Spinal cord (tissue), 10 donors: ENCODE data around the gene TMEM243. TPM values are rescaled to one million over a fixed set of nuclear protein-coding genes. Genes with fewer than 3 reads are reported as not detected.

Experiments
- DNase-seq, 6 donors: peaks; one replicate each; pipeline versions ENCODE4 v3.0.0 to v3.0.0-alpha.2; 2013 to 2015; ENCODE audit warnings: low spot score in 6 of 6, low read depth in 4 of 6
- H3K27ac ChIP-seq: one replicate; pipeline ENCODE4 v1.5.1; 2013; ENCODE audit warnings: low read depth, low read length, control low read depth
- H3K27me3 ChIP-seq: one replicate; pipeline ENCODE4 v1.6.1; 2013; ENCODE audit warnings: low read length; ENCODE audit not compliant: control insufficient read depth, insufficient read depth
- H3K36me3 ChIP-seq: one replicate; pipeline ENCODE4 v1.6.1; 2013; ENCODE audit warnings: low read length; ENCODE audit not compliant: control insufficient read depth, insufficient read depth
- H3K4me1 ChIP-seq: one replicate; pipeline ENCODE4 v1.6.1; 2013; ENCODE audit warnings: low read length; ENCODE audit not compliant: control insufficient read depth, insufficient read depth
- H3K4me3 ChIP-seq: one replicate; pipeline ENCODE4 v1.5.1; 2013; ENCODE audit warnings: low read depth, low read length, control low read depth
- H3K9me3 ChIP-seq: one replicate; pipeline ENCODE4 v1.6.1; 2013; ENCODE audit warnings: low read length; ENCODE audit not compliant: control insufficient read depth, insufficient read depth
- WGBS: methylation state at CpG from one replicate; pipeline ENCODE4 v1.1.5; 2013; ENCODE audit warnings: missing lambda C conversion rate; ENCODE audit not compliant: insufficient coverage; 5-methylcytosine and 5-hydroxymethylcytosine counted together
- polyA plus RNA-seq, 2 donors: library from polyadenylated mRNA; unstranded; fragments of 120-200 nt; gene quantifications; one replicate each; pipeline ENCODE4 v1.2.1, GENCODE V29; 2013; ENCODE audit not compliant: insufficient read length in 2 of 2
- total RNA-seq, 2 donors: library from RNA; depleted of rRNA in 1 of 2; stranded (reverse); fragments of 120-200 nt in 1 of 2; fragments of >200 nt in 1 of 2; gene quantifications; one replicate each; pipeline versions ENCODE4 v1.2.3 to v1.2.4, GENCODE V29; 2013 to 2014
- donor health status: healthy.

Gene TMEM243
- total and polyA plus RNA-seq, 4 donors = 17.4 to 20.9 (median 18.5) TPM

DNA sequence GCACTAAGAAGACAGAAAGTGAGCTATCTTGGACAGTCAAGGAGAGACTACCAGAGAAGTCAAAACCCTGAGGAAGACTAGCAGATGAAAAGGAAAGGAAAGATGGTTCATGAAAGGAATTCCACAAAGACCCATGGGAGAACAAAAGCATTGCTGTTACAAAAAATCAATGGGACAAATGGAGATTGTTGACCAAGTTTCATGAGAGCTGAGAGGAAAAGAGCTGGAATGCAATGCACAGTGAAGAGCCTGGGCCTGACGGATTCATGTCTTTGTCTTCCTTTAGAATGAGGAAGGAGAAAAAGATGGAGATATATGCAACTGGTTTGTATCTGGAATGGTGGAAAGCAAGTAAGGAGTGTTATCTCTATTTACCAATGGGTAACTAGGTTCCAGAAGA, 17.3 kb downstream of the TMEM243 start:
- WGBS = 67% methylated on average over 1 of the region's 1 CpG
- no peaks in the 10 kb centered on the region for H3K36me3 ChIP-seq
- H3K4me1 ChIP-seq = no peaks in the 10 kb centered on the region
- no peak for DNase-seq
- H3K27ac ChIP-seq = no peak overlapping the region
- H3K9me3 ChIP-seq = peaks cover 8% of the 10 kb centered on the region
- no peaks in the 10 kb centered on the region for H3K27me3 ChIP-seq
- no peak overlapping the region for H3K4me3 ChIP-seq

DNA sequence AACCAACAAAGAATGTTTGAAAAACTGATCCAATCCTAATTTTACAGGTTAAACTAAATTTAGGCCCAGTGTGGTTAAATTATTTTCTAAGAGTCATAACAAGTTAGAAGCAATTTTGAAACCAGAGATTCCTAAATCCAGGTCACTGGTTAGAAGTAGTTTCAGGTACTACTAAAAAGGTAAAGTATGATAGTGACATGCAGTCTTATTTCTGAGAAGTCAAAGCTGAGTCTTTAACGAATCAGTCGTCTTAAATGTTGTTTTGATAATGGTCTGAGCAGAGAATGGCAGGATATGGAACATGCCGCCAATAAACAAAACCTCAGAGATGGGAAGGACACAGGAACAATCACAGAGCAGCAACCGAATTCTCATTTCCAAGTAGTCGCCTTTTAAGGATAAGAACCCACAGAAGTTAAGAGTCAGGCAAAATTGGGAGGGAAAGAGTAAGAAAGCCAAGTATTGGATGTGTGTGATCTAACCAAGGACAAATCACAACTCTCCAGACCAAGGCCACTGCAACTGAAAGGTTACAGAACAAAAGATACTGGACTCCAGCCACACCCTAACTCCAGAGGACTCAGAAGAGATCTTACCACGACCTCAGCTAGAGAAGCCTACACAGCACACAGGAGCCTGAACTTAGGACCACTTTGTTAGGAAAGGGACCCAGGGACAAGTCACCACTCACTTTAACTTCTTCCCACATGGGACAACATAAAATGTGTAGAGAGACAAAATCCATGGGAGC, 19.7 kb downstream of the TMEM243 start:
- H3K27me3 ChIP-seq = no peaks in the 10 kb centered on the region
- peaks cover 3% of the 10 kb centered on the region for H3K9me3 ChIP-seq
- peaks cover 4% of the 10 kb centered on the region for H3K36me3 ChIP-seq
- no peaks in the 10 kb centered on the region for H3K4me1 ChIP-seq
- no peak overlapping the region for H3K27ac ChIP-seq
- no peak for DNase-seq
- WGBS = 93% methylated on average over 3 of the region's 6 CpGs
- H3K4me3 ChIP-seq = no peak overlapping the region

DNA sequence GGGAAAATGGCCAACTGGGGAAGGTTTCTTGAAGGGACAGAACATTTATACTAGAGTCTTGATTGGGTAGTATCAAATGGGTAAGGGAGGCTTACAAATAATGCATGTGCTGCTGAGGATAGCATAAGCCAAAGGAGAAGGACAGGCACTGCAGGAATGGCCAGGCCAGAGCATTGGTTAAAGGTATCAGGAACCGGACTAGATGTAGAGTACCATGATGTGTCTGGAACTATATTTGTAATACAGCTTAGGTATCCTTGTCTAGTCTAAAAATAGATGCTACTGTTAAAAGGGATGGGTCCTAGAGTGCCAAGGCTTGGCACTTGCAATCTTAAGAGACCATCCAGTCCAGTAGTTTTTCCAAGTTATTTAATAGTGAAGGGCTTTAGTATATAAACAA, 20.3 kb downstream of the TMEM243 start:
- WGBS = 100% methylated on average over 1 of the region's 1 CpG
- H3K4me3 ChIP-seq = no peak overlapping the region
- H3K27me3 ChIP-seq = no peaks in the 10 kb centered on the region
- no peaks in the 10 kb centered on the region for H3K4me1 ChIP-seq
- no peaks in the 10 kb centered on the region for H3K9me3 ChIP-seq
- H3K36me3 ChIP-seq = peaks cover 4% of the 10 kb centered on the region
- no peak for DNase-seq
- no peak overlapping the region for H3K27ac ChIP-seq

DNA sequence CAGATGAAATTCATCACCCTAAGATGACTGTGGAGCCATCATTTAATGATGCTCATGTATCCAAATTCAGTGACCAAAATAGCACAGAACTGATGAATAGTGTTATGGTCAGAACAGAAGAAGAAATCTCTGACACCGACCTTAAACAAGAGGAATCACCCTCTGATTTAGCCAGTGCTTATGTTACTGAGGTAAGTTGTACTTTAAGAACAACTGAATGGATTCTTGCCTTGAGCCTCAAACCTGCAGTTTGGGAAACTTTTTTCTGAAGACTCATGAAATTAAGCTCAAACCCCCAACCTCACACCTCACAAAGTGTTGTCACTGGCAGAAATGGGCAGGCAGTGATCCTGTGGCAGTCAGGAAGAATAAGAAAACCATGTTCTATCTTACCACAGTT, 25.6 kb downstream of the TMEM243 start:
- Histone ChIP-seq H3K27ac (no peak overlapping the region), H3K27me3 (no peaks in the 10 kb centered on the region), H3K9me3 (no peaks in the 10 kb centered on the region), H3K36me3 (peaks cover 11% of the 10 kb centered on the region), H3K4me1 (no peaks in the 10 kb centered on the region), H3K4me3 (no peak overlapping the region)
- no peak for DNase-seq
- no CpG with 5 or more reads among the region's 1 CpG for WGBS

DNA sequence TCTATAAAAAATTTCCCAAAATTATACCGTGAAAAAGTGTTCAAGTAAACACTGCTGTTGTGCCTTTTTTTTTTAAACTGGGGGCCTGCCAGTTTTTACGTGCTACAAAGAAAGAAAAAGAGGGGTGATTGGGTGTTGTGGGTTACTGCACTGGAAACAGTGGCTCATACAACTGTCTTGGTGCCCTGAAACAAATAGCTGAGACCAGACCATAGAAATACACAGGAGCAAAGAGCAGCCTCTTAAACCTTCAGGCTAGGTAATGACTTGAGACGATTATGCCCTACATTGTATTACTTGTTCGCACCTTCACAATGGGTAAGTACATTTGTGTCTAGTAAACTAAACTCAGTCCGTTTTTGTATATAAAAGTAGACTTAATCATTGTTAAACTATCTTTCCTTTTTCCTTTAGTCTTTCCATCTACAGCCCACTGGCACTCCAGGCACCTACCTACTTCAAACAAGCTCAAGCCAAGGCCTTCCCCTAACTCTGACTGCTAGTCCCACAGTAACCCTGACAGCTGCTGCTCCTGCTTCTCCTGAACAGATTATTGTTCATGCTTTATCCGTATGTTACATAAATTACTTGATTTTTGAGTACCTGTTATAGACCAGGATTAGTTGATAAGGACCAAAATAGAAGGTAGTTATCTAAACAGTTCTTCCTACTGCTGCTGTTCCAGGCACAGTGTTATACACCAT, 26.6 kb downstream of the TMEM243 start:
- H3K27ac ChIP-seq = no peak overlapping the region
- H3K36me3 ChIP-seq = peaks cover 11% of the 10 kb centered on the region
- no peaks in the 10 kb centered on the region for H3K27me3 ChIP-seq
- H3K4me1 ChIP-seq = no peaks in the 10 kb centered on the region
- no peaks in the 10 kb centered on the region for H3K9me3 ChIP-seq
- DNase-seq = no peak
- WGBS = no CpG with 5 or more reads among the region's 6 CpGs
- H3K4me3 ChIP-seq = no peak overlapping the region

DNA sequence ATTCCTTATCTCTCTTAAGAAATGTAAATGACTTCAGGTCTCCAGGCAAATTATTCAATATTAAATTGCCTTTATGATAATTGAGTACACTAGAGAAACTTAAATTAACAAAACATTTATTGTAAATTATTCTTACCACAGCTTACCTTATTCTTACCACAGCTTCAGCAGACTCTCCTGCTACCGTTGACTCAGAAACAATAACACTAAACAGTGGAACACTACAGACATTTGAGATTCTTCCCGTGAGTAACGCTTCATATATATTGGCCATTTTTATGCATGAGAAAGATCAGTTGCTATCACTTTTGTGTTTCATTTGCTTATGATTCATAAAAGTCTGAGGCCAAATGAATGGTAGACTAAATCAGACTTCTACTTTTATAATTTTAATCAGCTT, 28.7 kb downstream of the TMEM243 start:
- Histone ChIP-seq H3K36me3 (peaks cover 13% of the 10 kb centered on the region), H3K9me3 (no peaks in the 10 kb centered on the region), H3K27ac (no peak overlapping the region), H3K4me1 (no peaks in the 10 kb centered on the region), H3K27me3 (no peaks in the 10 kb centered on the region), H3K4me3 (no peak overlapping the region)
- peak in 1 of 6 donors; percentile 17 for DNase-seq
- WGBS = no CpG with 5 or more reads among the region's 3 CpGs

DNA sequence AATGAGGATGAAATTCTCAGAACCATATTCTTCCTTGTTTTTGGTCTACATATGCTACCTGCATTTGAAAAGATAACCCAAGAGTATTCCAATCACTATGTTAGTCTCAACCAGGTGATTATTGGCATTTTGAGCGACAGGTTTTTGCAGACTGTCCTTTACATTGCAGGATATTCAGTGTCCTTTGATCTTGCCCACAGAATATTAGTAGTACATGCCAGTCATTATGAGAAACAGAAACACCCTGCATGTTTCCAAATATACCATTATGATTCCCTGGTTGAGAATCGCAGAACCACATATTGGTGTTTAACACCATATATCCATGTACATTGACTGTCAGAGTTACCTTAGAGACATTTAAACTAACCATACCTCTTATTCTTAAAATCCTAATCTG, 30.6 kb downstream of the TMEM243 start:
- no peak overlapping the region for H3K4me3 ChIP-seq
- H3K27ac ChIP-seq = no peak overlapping the region
- H3K36me3 ChIP-seq = peaks cover 13% of the 10 kb centered on the region
- H3K9me3 ChIP-seq = no peaks in the 10 kb centered on the region
- DNase-seq = no peak
- H3K4me1 ChIP-seq = no peaks in the 10 kb centered on the region
- no peaks in the 10 kb centered on the region for H3K27me3 ChIP-seq
- 89% methylated on average over 1 of the region's 2 CpGs for WGBS

DNA sequence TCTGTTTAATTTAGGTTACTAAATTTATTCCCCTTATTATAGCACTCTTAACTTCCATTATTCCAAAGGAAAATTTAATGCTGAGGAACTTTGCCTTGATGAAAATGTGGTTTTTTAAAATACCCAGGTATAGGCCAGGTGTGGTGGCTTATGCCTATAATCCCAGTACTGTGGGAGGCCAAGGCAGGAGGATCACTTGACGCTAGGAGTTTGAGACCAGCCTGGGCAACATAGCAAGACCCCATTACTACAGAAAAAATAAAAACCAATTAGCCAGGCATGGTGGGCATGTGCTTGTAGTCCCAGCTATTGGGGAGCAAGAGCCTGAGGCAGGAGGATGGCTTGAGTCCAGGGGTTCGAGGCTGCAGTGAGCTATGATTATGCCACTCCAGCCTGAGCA, 32.4 kb downstream of the TMEM243 start:
- H3K4me3 ChIP-seq = no peak overlapping the region
- H3K4me1 ChIP-seq = no peaks in the 10 kb centered on the region
- H3K27me3 ChIP-seq = no peaks in the 10 kb centered on the region
- H3K36me3 ChIP-seq = peaks cover 13% of the 10 kb centered on the region
- no peak overlapping the region for H3K27ac ChIP-seq
- no peaks in the 10 kb centered on the region for H3K9me3 ChIP-seq
- WGBS = no CpG with 5 or more reads among the region's 2 CpGs
- no peak for DNase-seq

DNA sequence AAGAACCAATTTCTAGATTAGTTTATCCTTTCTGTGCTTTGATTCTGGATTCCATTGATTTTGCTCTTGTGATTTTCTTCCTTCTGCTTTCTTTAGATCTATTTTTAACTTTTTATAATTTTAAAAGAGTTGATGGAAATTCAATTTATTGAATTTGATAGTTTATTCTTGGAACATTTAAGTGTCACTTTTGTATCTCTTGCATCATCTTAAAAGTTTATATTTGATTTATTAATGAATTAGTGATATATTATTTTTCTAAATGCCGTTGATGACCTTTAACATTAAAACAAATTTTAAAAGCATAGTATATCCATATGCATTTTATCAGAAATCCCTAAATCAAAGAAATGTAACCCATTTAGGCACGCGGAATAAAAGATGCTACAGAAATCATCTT, 40.4 kb downstream of the TMEM243 start:
- Histone ChIP-seq H3K27me3 (no peaks in the 10 kb centered on the region), H3K4me1 (no peaks in the 10 kb centered on the region), H3K27ac (no peak overlapping the region), H3K9me3 (no peaks in the 10 kb centered on the region), H3K4me3 (no peak overlapping the region), H3K36me3 (peaks cover 22% of the 10 kb centered on the region)
- no CpG with 5 or more reads among the region's 3 CpGs for WGBS
- DNase-seq = no peak

DNA sequence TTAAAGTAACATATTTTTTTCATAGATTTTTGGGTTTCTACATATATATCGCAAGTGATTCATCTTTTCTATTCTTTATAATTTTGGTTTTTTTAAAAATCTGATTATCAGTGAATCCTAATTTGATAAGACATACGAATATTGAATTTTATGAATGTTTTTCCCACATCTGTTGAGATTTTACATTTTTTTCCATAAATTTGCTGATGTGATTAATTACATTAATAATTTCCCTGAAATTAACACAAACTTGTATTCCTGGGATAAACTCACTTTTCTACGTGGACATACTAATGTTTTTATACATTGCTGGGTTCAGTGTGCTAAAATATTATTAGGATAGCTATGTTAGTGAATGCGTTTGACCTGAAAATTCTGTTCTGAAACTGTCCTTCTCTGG, 41.2 kb downstream of the TMEM243 start:
- no CpG with 5 or more reads among the region's 4 CpGs for WGBS
- Histone ChIP-seq H3K9me3 (no peaks in the 10 kb centered on the region), H3K27me3 (no peaks in the 10 kb centered on the region), H3K36me3 (peaks cover 22% of the 10 kb centered on the region), H3K4me3 (no peak overlapping the region), H3K4me1 (no peaks in the 10 kb centered on the region), H3K27ac (no peak overlapping the region)
- no peak for DNase-seq
